Activated CD4-positive, alpha-beta T cell treated with anti-CD3 and anti-CD28 coated beads, Interleukin-2, amount 50 U/mL, for 1 hour (primary cell): ENCODE measurements around the gene INO80.

Experiments
- DNase-seq: peaks from one replicate; pipeline ENCODE4 v3.0.0-alpha.2; 2020

The INO80 gene

DNA sequence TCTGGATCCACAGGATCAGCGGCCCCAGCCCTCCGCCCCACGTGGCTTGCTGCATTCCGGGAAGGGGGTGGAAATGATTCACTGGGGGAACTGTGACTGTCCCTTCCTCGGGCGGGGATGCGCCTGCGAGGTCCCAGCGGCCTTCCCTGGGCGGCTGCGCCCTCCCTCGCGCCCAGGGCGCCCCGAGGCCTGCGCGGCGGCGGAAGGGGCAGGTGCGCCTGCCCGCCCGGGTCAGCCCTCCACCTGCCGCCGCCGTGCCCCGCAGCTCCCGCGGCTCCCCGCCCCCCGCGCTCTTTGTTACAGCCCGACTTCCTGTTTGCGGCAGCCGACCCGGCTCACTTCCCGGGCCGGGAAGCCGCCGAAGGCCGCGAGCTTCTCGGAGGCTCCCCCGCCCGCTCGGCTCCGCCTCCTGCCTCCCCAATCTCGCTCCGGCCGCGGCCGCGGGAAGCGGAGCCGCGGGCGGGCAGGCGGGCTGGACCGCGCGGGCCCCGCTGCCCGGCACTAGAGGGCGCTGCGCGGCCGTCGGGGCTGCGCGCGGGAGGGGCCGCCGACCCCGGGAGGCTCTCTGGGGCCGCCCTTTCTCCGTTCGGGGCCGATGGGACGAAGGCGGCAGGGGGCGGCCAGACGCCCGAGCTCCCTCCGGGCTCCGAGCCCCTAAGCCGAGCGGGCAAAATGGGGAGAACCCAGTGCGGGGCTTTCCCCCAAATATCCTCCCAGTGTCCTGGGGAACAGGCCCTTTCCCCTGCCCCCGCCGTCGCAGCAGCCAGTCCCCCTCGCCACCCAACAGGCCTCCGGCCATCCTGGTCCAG is 174.3 kb downstream of the INO80 start:
- DNase-seq = peak; percentile 50

DNA sequence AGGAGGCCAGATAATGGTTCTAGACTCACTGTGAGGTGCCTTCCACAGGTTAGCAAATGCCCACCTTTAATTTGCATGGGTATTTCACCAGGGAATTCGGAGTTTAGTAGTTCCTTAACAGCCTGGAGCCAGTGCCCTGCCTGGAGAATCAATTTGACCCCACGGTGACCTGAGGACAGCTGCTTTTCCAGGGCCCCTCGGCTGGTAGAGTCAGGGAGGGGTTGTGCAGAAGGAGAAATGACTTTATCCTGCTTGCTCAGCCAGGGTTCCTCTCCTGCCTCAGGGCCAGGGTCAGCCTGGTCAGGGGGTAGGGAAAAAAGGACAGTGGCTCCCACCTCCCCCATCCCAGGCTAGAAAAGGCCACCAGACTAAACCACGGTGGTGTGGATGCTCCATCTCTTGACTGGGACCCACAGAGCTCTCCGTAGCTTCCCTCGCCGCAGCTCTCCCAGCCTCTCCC is 175.0 kb downstream of the INO80 start:
- DNase-seq = no peak

- no peak for DNase-seq
Measured at GRCh38 chr15:40940296-40940801, 175.7 kb downstream of the INO80 start.

DNA sequence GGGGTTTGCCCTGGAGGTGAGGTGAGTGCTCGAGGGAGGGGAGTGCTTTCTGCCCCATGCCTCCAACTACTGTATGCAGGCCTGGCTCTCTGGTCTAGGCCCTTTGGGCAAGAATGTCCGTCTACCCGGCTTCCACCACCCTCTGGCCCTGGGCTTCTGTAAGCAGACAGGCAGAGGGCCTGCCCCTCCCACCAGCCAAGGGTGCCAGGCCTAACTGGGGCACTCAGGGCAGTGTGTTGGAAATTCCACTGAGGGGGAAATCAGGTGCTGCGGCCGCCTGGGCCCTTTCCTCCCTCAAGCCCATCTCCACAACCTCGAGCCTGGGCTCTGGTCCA is 177.6 kb downstream of the INO80 start:
- DNase-seq = no peak

- no peak for DNase-seq
Measured at GRCh38 chr15:40937762-40938535, 178.1 kb downstream of the INO80 start.

GRCh38 chr15:40936709-40937666 is 179.1 kb downstream of the INO80 start:
- no peak for DNase-seq

DNA sequence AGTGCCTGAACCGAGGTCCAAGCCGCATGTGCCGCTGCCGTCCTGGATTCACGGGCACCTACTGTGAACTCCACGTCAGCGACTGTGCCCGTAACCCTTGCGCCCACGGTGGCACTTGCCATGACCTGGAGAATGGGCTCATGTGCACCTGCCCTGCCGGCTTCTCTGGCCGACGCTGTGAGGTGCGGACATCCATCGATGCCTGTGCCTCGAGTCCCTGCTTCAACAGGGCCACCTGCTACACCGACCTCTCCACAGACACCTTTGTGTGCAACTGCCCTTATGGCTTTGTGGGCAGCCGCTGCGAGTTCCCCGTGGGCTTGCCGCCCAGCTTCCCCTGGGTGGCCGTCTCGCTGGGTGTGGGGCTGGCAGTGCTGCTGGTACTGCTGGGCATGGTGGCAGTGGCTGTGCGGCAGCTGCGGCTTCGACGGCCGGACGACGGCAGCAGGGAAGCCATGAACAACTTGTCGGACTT is 179.8 kb downstream of the INO80 start:
- DNase-seq = no peak

GRCh38 chr15:40934457-40934856 is 181.6 kb downstream of the INO80 start:
- no peak for DNase-seq

DNA sequence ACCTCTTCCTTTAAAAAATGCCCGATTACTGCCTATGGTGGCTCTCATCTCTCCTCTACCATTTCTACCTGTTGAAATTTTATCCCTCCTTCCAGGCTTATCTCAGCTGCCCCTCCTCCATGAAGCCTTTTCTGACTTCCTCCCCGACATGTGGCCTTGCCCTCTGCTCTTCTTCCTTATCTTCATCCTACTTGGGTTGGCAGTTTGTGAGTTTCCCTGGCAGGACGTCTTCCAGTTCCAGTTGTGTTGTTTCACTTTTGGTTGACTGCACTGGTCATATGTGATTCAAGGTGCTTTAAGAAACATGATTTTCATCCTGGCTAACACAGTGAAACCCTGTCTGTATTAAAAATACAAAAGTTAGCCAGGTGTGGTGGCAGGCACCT is 182.6 kb downstream of the INO80 start:
- no peak for DNase-seq

- DNase-seq = no peak
Measured at GRCh38 chr15:40932649-40933516, 183.2 kb downstream of the INO80 start.

GRCh38 chr15:40932156-40932555 is 183.9 kb downstream of the INO80 start:
- DNase-seq = no peak

- DNase-seq = no peak
Measured at GRCh38 chr15:40931300-40932142, 184.6 kb downstream of the INO80 start.

GRCh38 chr15:40930430-40931299 is 185.4 kb downstream of the INO80 start:
- DNase-seq = peak; percentile 51

GRCh38 chr15:40929660-40930429 is 186.2 kb downstream of the INO80 start:
- no peak for DNase-seq
